Ectodermal cell (in vitro differentiated cells): ENCODE data around the gene AFDN.

ENCODE experiments used
- H3K27ac ChIP-seq: 2 replicates; pipeline ENCODE4 v1.7.0; 2013; ENCODE audit warnings: mild to moderate bottlenecking, low read depth, low read length; ENCODE audit not compliant: insufficient read depth, poor library complexity, severe bottlenecking
- H3K27me3 ChIP-seq: 2 replicates; pipeline ENCODE4 v1.7.0; 2013; ENCODE audit warnings: mild to moderate bottlenecking, low read length; ENCODE audit not compliant: insufficient read depth, control insufficient read depth, poor library complexity, severe bottlenecking
- H3K36me3 ChIP-seq: one replicate; pipeline ENCODE4 v1.7.0; 2013; ENCODE audit warnings: low read length; ENCODE audit not compliant: control insufficient read depth, insufficient read depth
- H3K4me1 ChIP-seq: one replicate; pipeline ENCODE4 v1.7.0; 2013; ENCODE audit warnings: low read length; ENCODE audit not compliant: control insufficient read depth, insufficient read depth
- H3K4me3 ChIP-seq: 2 replicates; pipeline ENCODE4 v1.7.0; 2013; ENCODE audit warnings: low read depth, low read length, control low read depth; ENCODE audit not compliant: insufficient read depth
- H3K9me3 ChIP-seq: 2 replicates; pipeline ENCODE4 v1.7.0; 2013; ENCODE audit warnings: mild to moderate bottlenecking, low read length, moderate library complexity; ENCODE audit not compliant: control insufficient read depth
- WGBS, 2 experiments: methylation state at CpG; one replicate each; pipeline ENCODE4 v1.1.7; 2013; ENCODE audit warnings: missing lambda C conversion rate in 2 of 2; 5-methylcytosine and 5-hydroxymethylcytosine counted together

The AFDN gene

DNA sequence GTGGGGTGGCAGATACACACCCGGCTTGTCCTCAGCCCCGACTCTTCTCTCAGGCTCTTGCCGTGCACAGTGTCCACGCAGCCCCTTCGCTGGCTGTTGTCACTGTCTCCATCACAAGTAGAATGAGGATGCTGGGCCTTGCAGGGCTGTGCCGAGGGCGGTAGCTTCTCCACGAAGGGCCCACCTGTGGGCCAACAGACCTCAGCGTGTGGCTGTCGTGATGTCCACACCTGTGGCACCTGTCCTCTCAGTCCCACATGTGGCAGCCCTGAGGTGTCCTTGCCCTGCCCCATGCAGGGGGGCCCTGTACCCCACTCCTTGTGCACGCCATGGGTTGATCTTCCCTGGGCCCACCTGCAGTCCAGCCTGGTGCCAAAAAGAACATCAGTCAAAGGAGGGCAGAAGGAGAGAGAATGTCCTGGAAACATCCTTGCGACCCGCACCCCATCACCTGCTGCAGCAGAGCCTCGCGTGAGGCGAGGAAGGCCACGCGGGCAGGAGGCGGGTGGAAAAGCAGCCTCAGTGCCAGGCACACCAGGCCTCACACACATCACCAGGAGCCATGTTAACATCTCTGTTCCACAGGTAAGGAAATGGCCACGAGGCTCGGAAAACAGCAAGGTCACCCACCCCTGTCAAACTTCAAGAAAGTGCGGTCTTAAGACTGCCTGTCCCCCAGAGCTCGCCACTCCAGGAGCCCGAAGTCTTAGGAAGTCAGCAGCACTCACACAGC lies 22.3 kb upstream of the AFDN start:
- Histone ChIP-seq H3K27me3 (no peaks in the 10 kb centered on the region), H3K4me3 (no peak overlapping the region), H3K9me3 (no peaks in the 10 kb centered on the region), H3K27ac (no peak overlapping the region), H3K36me3 (no peaks in the 10 kb centered on the region), H3K4me1 (no peaks in the 10 kb centered on the region)
- WGBS, 2 experiments, result 92 to 94% methylated on average over 24 of the region's 24 CpGs

- H3K9me3 ChIP-seq, result no peaks in the 10 kb centered on the region
- H3K4me1 ChIP-seq, result no peaks in the 10 kb centered on the region
- no peaks in the 10 kb centered on the region for H3K27me3 ChIP-seq
- H3K36me3 ChIP-seq, result no peaks in the 10 kb centered on the region
- 91 to 92% methylated on average over 8 of the region's 8 CpGs for WGBS, 2 experiments
- no peak overlapping the region for H3K4me3 ChIP-seq
- no peak overlapping the region for H3K27ac ChIP-seq
Measured at GRCh38 chr6:167805349-167806060, 21.2 kb upstream of the AFDN start.

GRCh38 chr6:167806061-167806700 lies 20.5 kb upstream of the AFDN start:
- Histone ChIP-seq H3K27ac (no peak overlapping the region), H3K27me3 (no peaks in the 10 kb centered on the region), H3K4me3 (no peak overlapping the region), H3K9me3 (no peaks in the 10 kb centered on the region), H3K4me1 (no peaks in the 10 kb centered on the region), H3K36me3 (no peaks in the 10 kb centered on the region)
- WGBS, 2 experiments, result 83 to 85% methylated on average over 4 of the region's 4 CpGs

- Histone ChIP-seq H3K9me3 (no peaks in the 10 kb centered on the region), H3K27ac (no peak overlapping the region), H3K4me1 (no peaks in the 10 kb centered on the region), H3K4me3 (no peak overlapping the region), H3K36me3 (no peaks in the 10 kb centered on the region), H3K27me3 (no peaks in the 10 kb centered on the region)
- WGBS, 2 experiments, result 84 to 87% methylated on average over 6 of the region's 6 CpGs
Measured at GRCh38 chr6:167807200-167807599, 19.5 kb upstream of the AFDN start.

GRCh38 chr6:167807756-167808155 lies 19.0 kb upstream of the AFDN start:
- Histone ChIP-seq H3K27ac (no peak overlapping the region), H3K27me3 (no peaks in the 10 kb centered on the region), H3K36me3 (no peaks in the 10 kb centered on the region), H3K4me3 (no peak overlapping the region), H3K4me1 (no peaks in the 10 kb centered on the region), H3K9me3 (no peaks in the 10 kb centered on the region)
- 89 to 100% methylated on average over 1 to 3 of the region's 3 CpGs for whole genome bisulfite sequencing, 2 experiments

GRCh38 chr6:167811040-167811439 lies 15.7 kb upstream of the AFDN start:
- H3K9me3 ChIP-seq, result no peaks in the 10 kb centered on the region
- H3K4me3 ChIP-seq, result no peak overlapping the region
- no peaks in the 10 kb centered on the region for H3K4me1 ChIP-seq
- no peaks in the 10 kb centered on the region for H3K36me3 ChIP-seq
- H3K27me3 ChIP-seq, result no peaks in the 10 kb centered on the region
- no peak overlapping the region for H3K27ac ChIP-seq
- 90 to 99% methylated on average over 5 of the region's 5 CpGs for WGBS, 2 experiments

- 92 to 97% methylated on average over 5 of the region's 5 CpGs for WGBS, 2 experiments
- Histone ChIP-seq H3K27me3 (no peaks in the 10 kb centered on the region), H3K4me1 (no peaks in the 10 kb centered on the region), H3K36me3 (no peaks in the 10 kb centered on the region), H3K4me3 (no peak overlapping the region), H3K9me3 (no peaks in the 10 kb centered on the region), H3K27ac (no peak overlapping the region)
Measured at GRCh38 chr6:167811442-167812087, 15.1 kb upstream of the AFDN start.

- H3K9me3 ChIP-seq, result no peaks in the 10 kb centered on the region
- H3K36me3 ChIP-seq, result no peaks in the 10 kb centered on the region
- H3K27ac ChIP-seq, result no peak overlapping the region
- 94 to 95% methylated on average over 2 of the region's 2 CpGs for WGBS, 2 experiments
- no peak overlapping the region for H3K4me3 ChIP-seq
- no peaks in the 10 kb centered on the region for H3K4me1 ChIP-seq
- H3K27me3 ChIP-seq, result no peaks in the 10 kb centered on the region
Measured at GRCh38 chr6:167812088-167812487, 14.6 kb upstream of the AFDN start.

- Histone ChIP-seq H3K27me3 (no peaks in the 10 kb centered on the region), H3K9me3 (no peaks in the 10 kb centered on the region), H3K27ac (no peak overlapping the region), H3K4me1 (no peaks in the 10 kb centered on the region), H3K36me3 (no peaks in the 10 kb centered on the region), H3K4me3 (no peak overlapping the region)
- WGBS, 2 experiments, result 95 to 96% methylated on average over 25 of the region's 25 CpGs
Measured at GRCh38 chr6:167815296-167815980, 11.3 kb upstream of the AFDN start.
